SU-DHL-6 (cell line): Measurements from ENCODE around the gene NHP2.

Source experiments
- H2AFZ ChIP-seq: fragments of 200-600 bp; sonication (generic); 2 replicates; pipeline ENCODE4 v1.6.1; 2014; ENCODE audit warnings: low read depth, mild to moderate bottlenecking, moderate library complexity, mixed read lengths, antibody characterized with exemption, low read length; ENCODE audit not compliant: severe bottlenecking
- H3F3A ChIP-seq: fragments of 200-600 bp; shearing (Covaris generic); 2 replicates; pipeline ENCODE4 v1.6.0; 2016; ENCODE audit warnings: antibody characterized with exemption, mild to moderate bottlenecking; ENCODE audit not compliant: insufficient read depth
- H3K27ac ChIP-seq: fragments of 200-600 bp; sonication (generic); 2 replicates; pipeline ENCODE4 v1.5.1; 2016; ENCODE audit warnings: low read depth, mild to moderate bottlenecking, low read length, moderate library complexity, mixed read lengths
- H3K27me3 ChIP-seq: fragments of 200-600 bp; sonication (generic), shearing (Covaris generic); 2 replicates; pipeline ENCODE4 v1.6.0; 2014; ENCODE audit warnings: mild to moderate bottlenecking, low read length
- H3K36me3 ChIP-seq: fragments of 200-600 bp; sonication (generic); 2 replicates; pipeline ENCODE4 v1.6.1; 2014; ENCODE audit warnings: mild to moderate bottlenecking, low read length, mixed read lengths
- H3K4me2 ChIP-seq: fragments of 300-600, 200-600 bp; shearing (Covaris generic), sonication (generic); 2 replicates; pipeline ENCODE4 v1.6.0; 2014; ENCODE audit warnings: low read length, low read depth, mild to moderate bottlenecking; ENCODE audit not compliant: poor library complexity, severe bottlenecking
- H3K4me3 ChIP-seq: fragments of 200-600 bp; sonication (generic); 2 replicates; pipeline ENCODE4 v1.5.1; 2014; ENCODE audit warnings: antibody characterized with exemption, low read length, mild to moderate bottlenecking, mixed read lengths; ENCODE audit not compliant: insufficient read depth, poor library complexity, severe bottlenecking
- H3K79me2 ChIP-seq: fragments of 200-600 bp; sonication (generic); 2 replicates; pipeline ENCODE4 v1.6.1; 2014; ENCODE audit warnings: mild to moderate bottlenecking, low read length, moderate library complexity; ENCODE audit not compliant: insufficient read depth
- H3K9ac ChIP-seq: fragments of 200-600 bp; sonication (generic); 2 replicates; pipeline ENCODE4 v1.7.0; 2014; ENCODE audit warnings: mild to moderate bottlenecking, low read length
- H3K9me2 ChIP-seq: fragments of 200-600 bp; sonication (generic); replicated peaks from 2 replicates; pipeline ENCODE4 v1.6.1; 2014; ENCODE audit warnings: low read length; ENCODE audit not compliant: insufficient read depth
- H3K9me3 ChIP-seq: fragments of 200-600 bp; sonication (generic); 2 replicates; pipeline ENCODE4 v1.6.1; 2014; ENCODE audit warnings: low read length, mixed read lengths; ENCODE audit not compliant: insufficient read depth
- H4K20me1 ChIP-seq: fragments of 200-600 bp; sonication (generic); 2 replicates; pipeline ENCODE4 v1.6.1; 2014; ENCODE audit warnings: low read depth, mild to moderate bottlenecking, antibody characterized with exemption, low read length, moderate library complexity, mixed read lengths
- EZH2phosphoT487 ChIP-seq: fragments of 200-600 bp; sonication (generic), shearing (Covaris generic); conservative IDR thresholded peaks from 2 replicates; pipeline ENCODE4 v1.6.1; 2018; ENCODE audit warnings: mild to moderate bottlenecking, antibody characterized with exemption, low read length, moderate library complexity, mixed read lengths
- TF ChIP-seq, protein P1 (sequence below): fragments of 200-600 bp; sonication (generic); IDR thresholded peaks from one replicate; pipeline ENCODE4 v1.5.1; 2017; ENCODE audit warnings: antibody characterized with exemption, mild to moderate bottlenecking, low read length, moderate library complexity; ENCODE audit not compliant: insufficient read depth, poor library complexity, severe bottlenecking

Gene NHP2

DNA sequence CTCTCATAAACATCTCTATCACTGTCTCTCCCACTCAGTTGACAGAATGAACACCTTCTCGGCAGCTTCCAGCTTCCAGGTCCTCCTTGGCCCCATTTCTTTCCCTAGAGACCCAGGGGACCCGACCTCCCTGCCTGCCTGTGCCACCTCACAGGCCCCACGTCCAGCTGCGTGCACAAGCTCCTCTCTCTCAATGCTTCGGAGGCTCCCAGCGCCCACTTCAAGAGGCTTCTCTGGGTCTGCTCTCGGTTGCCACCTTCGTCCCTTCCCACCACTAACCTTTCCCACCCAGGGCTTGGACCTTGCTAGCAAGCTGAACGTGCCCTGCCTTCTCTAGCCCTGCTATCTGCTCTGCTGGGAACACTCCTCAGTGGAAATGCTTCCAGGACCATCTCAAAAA is 43.2 kb downstream of the NHP2 start:
- Histone ChIP-seq H4K20me1 (no peaks in the 10 kb centered on the region), H3K36me3 (no peaks in the 10 kb centered on the region), H3K79me2 (peaks cover 14% of the 10 kb centered on the region; the same call in 1 of the 2 replicates), H3K9ac (no peak overlapping the region), H3K27me3 (no peaks in the 10 kb centered on the region), H3K4me2 (no peak overlapping the region), H3K4me3 (no peak overlapping the region), H3K9me2 (no peaks in the 10 kb centered on the region), H2AFZ (no peak overlapping the region), H3K27ac (no peak overlapping the region), H3K9me3 (no peaks in the 10 kb centered on the region), H3F3A (peaks cover 28% of the 10 kb centered on the region)
- TF ChIP-seq, protein P1, sequence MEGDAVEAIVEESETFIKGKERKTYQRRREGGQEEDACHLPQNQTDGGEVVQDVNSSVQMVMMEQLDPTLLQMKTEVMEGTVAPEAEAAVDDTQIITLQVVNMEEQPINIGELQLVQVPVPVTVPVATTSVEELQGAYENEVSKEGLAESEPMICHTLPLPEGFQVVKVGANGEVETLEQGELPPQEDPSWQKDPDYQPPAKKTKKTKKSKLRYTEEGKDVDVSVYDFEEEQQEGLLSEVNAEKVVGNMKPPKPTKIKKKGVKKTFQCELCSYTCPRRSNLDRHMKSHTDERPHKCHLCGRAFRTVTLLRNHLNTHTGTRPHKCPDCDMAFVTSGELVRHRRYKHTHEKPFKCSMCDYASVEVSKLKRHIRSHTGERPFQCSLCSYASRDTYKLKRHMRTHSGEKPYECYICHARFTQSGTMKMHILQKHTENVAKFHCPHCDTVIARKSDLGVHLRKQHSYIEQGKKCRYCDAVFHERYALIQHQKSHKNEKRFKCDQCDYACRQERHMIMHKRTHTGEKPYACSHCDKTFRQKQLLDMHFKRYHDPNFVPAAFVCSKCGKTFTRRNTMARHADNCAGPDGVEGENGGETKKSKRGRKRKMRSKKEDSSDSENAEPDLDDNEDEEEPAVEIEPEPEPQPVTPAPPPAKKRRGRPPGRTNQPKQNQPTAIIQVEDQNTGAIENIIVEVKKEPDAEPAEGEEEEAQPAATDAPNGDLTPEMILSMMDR, result no peak
- no peak for TF ChIP-seq EZH2phosphoT487

- peaks cover 2% of the 10 kb centered on the region; the same call in 1 of the 2 replicates for H3K79me2 ChIP-seq
- no peaks in the 10 kb centered on the region for H4K20me1 ChIP-seq
- H3F3A ChIP-seq, result peaks cover 13% of the 10 kb centered on the region
- TF ChIP-seq, protein P1, result no peak
- H3K36me3 ChIP-seq, result no peaks in the 10 kb centered on the region
- no peak overlapping the region for H3K9ac ChIP-seq
- H3K27ac ChIP-seq, result no peak overlapping the region
- no peaks in the 10 kb centered on the region for H3K9me3 ChIP-seq
- no peak overlapping the region for H3K4me2 ChIP-seq
- H2AFZ ChIP-seq, result no peak overlapping the region
- H3K4me3 ChIP-seq, result no peak overlapping the region
- no peaks in the 10 kb centered on the region for H3K27me3 ChIP-seq
- no peaks in the 10 kb centered on the region for H3K9me2 ChIP-seq
Observed at GRCh38 chr5:178108966-178109365, 44.7 kb downstream of the NHP2 start.

DNA sequence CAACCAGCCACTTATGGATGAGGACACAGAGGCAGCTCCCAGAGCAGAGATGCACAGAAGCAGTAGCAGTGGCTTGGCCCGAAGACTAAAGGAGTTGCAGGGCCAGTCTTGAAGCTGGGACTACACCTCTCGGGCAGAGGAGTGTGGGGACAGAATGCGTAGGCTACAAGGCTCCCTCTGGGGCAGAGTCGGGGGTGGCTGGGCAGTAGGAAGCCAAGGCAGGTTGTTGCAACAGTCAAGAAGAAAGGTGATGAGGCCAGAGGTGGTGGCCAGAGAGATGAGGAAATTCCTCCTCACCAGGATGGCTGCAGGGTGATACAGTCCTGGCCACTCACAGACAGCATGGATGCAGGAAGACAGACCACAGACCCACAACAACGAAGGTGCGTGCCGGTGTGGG is 45.2 kb downstream of the NHP2 start:
- no peaks in the 10 kb centered on the region for H3K9me2 ChIP-seq
- H3K27me3 ChIP-seq, result no peaks in the 10 kb centered on the region
- TF ChIP-seq, protein P1, result no peak
- no peak for TF ChIP-seq EZH2phosphoT487
- no peak overlapping the region for H3K4me2 ChIP-seq
- peaks cover 13% of the 10 kb centered on the region for H3F3A ChIP-seq
- no peak overlapping the region for H3K4me3 ChIP-seq
- no peaks in the 10 kb centered on the region for H4K20me1 ChIP-seq
- H3K27ac ChIP-seq, result no peak overlapping the region
- H3K36me3 ChIP-seq, result no peaks in the 10 kb centered on the region
- no peak overlapping the region for H2AFZ ChIP-seq
- no peak overlapping the region for H3K9ac ChIP-seq
- no peaks in the 10 kb centered on the region for H3K9me3 ChIP-seq
- H3K79me2 ChIP-seq, result no peaks in the 10 kb centered on the region
